K562 (cell line): Measurements from ENCODE around the gene HOXB8. TPM values are rescaled to one million over a fixed set of nuclear protein-coding genes. Genes with fewer than 3 reads are reported as not detected.

ENCODE experiments used
- ATAC-seq: fragments of 200-7000 bp; cut with Tn5 transposase; 3 replicates; pipeline ENCODE4 v1.9.1; 2020; ENCODE audit warnings: moderate library complexity
- BruUV-seq: library from RNA; stranded (reverse); fragments of 400-500 nt; replicated peaks from 2 replicates; lab custom pipeline; 2021; lab: Mats Ljungman, UMichigan
- CTCF ChIA-PET: fragments of 300-600 bp; formaldehyde crosslinking; extraction: SDS; loops from one replicate; lab custom pipeline; 2021; ENCODE audit warnings: low intra/inter-chr PET ratio; lab: Yijun Ruan, JAX
- POLR2A ChIA-PET: fragments of 300-600, 350-650 bp; sonication (Branson Sonifier 250); formaldehyde crosslinking; extraction: SDS; loops from one replicate; lab custom pipeline; 2021; ENCODE audit warnings: antibody characterized with exemption, inconsistent platforms; lab: Yijun Ruan, JAX
- DNase-seq, 4 experiments: peaks; one replicate each; pipeline versions ENCODE4 v3.0.0 to v3.0.0-alpha.2; 2011 to 2018; ENCODE audit warnings: low spot score in 3 of 4, mixed read lengths in 3 of 4; ENCODE audit errors: extremely low read depth in 1 of 4
- FAIRE-seq: peaks from 2 replicates; lab custom pipeline; 2011; peaks lifted over from hg19 to GRCh38; lab: Jason Lieb, UNC
- H2AFZ ChIP-seq: 2 replicates; pipeline ENCODE4 v1.6.0; 2011; ENCODE audit warnings: low read depth, low read length, control low read depth, inconsistent platforms
- H3K27ac ChIP-seq: fragments of 200-600 bp; 3 replicates; pipeline ENCODE4 v1.8.0; 2011; ENCODE audit warnings: low read depth, mild to moderate bottlenecking, control low read depth, inconsistent platforms, low read length, moderate library complexity, mixed read lengths; ENCODE audit errors: extremely low read depth
- H3K27me3 ChIP-seq, 2 experiments: fragments of 300-600 bp in 1 of 2; 2 replicates in 1 of 2; 3 replicates in 1 of 2; pipeline versions ENCODE4 v1.6.0 to v1.8.0; 2011; ENCODE audit warnings: inconsistent platforms in 2 of 2, low read length in 2 of 2, mild to moderate bottlenecking in 1 of 2, mixed read lengths in 1 of 2, moderate library complexity in 1 of 2; ENCODE audit not compliant: control insufficient read depth in 2 of 2, insufficient read depth in 2 of 2
- H3K36me3 ChIP-seq: fragments of 300-600 bp; 3 replicates; pipeline ENCODE4 v1.8.0; 2011; ENCODE audit warnings: mild to moderate bottlenecking, low read length, inconsistent platforms; ENCODE audit not compliant: control insufficient read depth, insufficient read depth
- H3K4me1 ChIP-seq, 2 experiments: fragments of 200-600 bp in 1 of 2; replicated peaks in 1 of 2; 2 replicates in 1 of 2; 3 replicates in 1 of 2; pipeline versions ENCODE4 v1.5.1 to v1.8.0; 2011; ENCODE audit warnings: inconsistent platforms in 2 of 2, low read length in 2 of 2, mild to moderate bottlenecking in 1 of 2, mixed read lengths in 1 of 2, moderate library complexity in 1 of 2; ENCODE audit not compliant: control insufficient read depth in 2 of 2, insufficient read depth in 2 of 2
- H3K4me2 ChIP-seq: 2 replicates; pipeline ENCODE4 v1.6.1; 2011; ENCODE audit warnings: low read length, control low read depth, inconsistent platforms, mixed read lengths; ENCODE audit not compliant: insufficient read depth
- H3K4me3 ChIP-seq: fragments of 200-600 bp; sonication (generic), shearing (Covaris generic); 2 replicates; pipeline ENCODE4 v1.5.1; 2016; ENCODE audit warnings: control low read depth, inconsistent platforms
- H3K79me2 ChIP-seq: fragments of 200-600 bp; 3 replicates; pipeline ENCODE4 v1.8.0; 2011; ENCODE audit warnings: low read length, inconsistent platforms; ENCODE audit not compliant: control insufficient read depth, insufficient read depth
- H3K9ac ChIP-seq, 2 experiments: 2 replicates each; pipeline versions ENCODE4 v1.6.0 to v1.6.1; 2011; ENCODE audit warnings: low read depth in 2 of 2, low read length in 2 of 2, control low read depth in 1 of 2, inconsistent platforms in 1 of 2, mild to moderate bottlenecking in 1 of 2, mixed read lengths in 1 of 2; ENCODE audit not compliant: insufficient read depth in 1 of 2
- H3K9me1 ChIP-seq: one replicate; pipeline ENCODE4 v1.6.0; 2011; ENCODE audit warnings: inconsistent platforms, mild to moderate bottlenecking, low read length, moderate library complexity; ENCODE audit not compliant: control insufficient read depth, insufficient read depth
- H3K9me3 ChIP-seq: replicated peaks from 2 replicates; pipeline ENCODE4 v1.5.1; 2011; ENCODE audit warnings: low read depth, low read length, inconsistent platforms; ENCODE audit not compliant: control insufficient read depth, insufficient read depth
- H4K20me1 ChIP-seq: replicated peaks from 2 replicates; pipeline ENCODE4 v1.6.1; 2011; ENCODE audit warnings: low read length, inconsistent platforms, mixed read lengths; ENCODE audit not compliant: control insufficient read depth, insufficient read depth
- CXXC5 ChIP-seq: fragments of 250-450 bp; sonication (Bioruptor Pico); IDR thresholded peaks from 2 replicates; pipeline ENCODE4 v1.8.0; 2022; ENCODE audit warnings: inconsistent platforms, mild to moderate bottlenecking, moderate library complexity
- L3MBTL2 ChIP-seq: fragments of 450-650 bp; IDR thresholded peaks from 2 replicates; pipeline ENCODE4 v1.6.1; 2016; ENCODE audit warnings: mild to moderate bottlenecking, moderate library complexity
- MAZ ChIP-seq, 2 experiments: fragments of 450-650 bp in 1 of 2; sonication (generic) in 1 of 2; formaldehyde crosslinking; IDR thresholded peaks in 1 of 2; conservative IDR thresholded peaks in 1 of 2; 2 replicates each; pipeline versions ENCODE4 v1.4.0 to v1.5.0; 2020; ENCODE audit warnings: mild to moderate bottlenecking in 1 of 2, missing genetic modification reagents in 1 of 2
- MYC ChIP-seq, 2 experiments: fragments of 250-450 bp in 1 of 2; sonication (Bioruptor Pico) in 1 of 2; IDR thresholded peaks; 2 replicates each; pipeline versions ENCODE4 v1.5.1 to v1.6.1; 2012 to 2021; ENCODE audit warnings: low read depth in 2 of 2, borderline replicate concordance in 1 of 2, improper control_type of control experiment in 1 of 2, low read length in 1 of 2, mild to moderate bottlenecking in 1 of 2, moderate library complexity in 1 of 2
- NR2C2 ChIP-seq, 2 experiments: fragments of 200-800 bp in 1 of 2; sonication (Bioruptor generic) in 1 of 2; sonication (generic) in 1 of 2; formaldehyde crosslinking in 1 of 2; IDR thresholded peaks; 2 replicates each; pipeline versions ENCODE4 v1.6.1 to v1.8.0; 2016 to 2022; ENCODE audit warnings: mild to moderate bottlenecking in 1 of 2, missing compliant biosample characterization in 1 of 2, missing genetic modification characterization in 1 of 2, missing genetic modification reagents in 1 of 2
- ZNF175 ChIP-seq: fragments of 200-800 bp; sonication (Bioruptor generic); IDR thresholded peaks from 2 replicates; pipeline ENCODE4 v1.6.1; 2016; ENCODE audit warnings: low read depth, mild to moderate bottlenecking, missing genetic modification characterization, missing compliant biosample characterization
- ZNF311 ChIP-seq: fragments of 250-450 bp; sonication (Bioruptor Pico); IDR thresholded peaks from 2 replicates; pipeline ENCODE4 v1.4.0; 2020; ENCODE audit warnings: mild to moderate bottlenecking, moderate library complexity
- ZNF586 ChIP-seq: fragments of 450-650 bp; formaldehyde crosslinking; conservative IDR thresholded peaks from 2 replicates; pipeline ENCODE4 v1.4.0; 2020; ENCODE audit warnings: mild to moderate bottlenecking, moderate library complexity
- ZZZ3 ChIP-seq: fragments of 450-650 bp; IDR thresholded peaks from 2 replicates; pipeline ENCODE4 v1.6.1; 2016; ENCODE audit warnings: antibody characterized with exemption, mild to moderate bottlenecking, moderate library complexity
- WGBS: fragments of 100-300 bp; shearing (Covaris generic); methylation state at CpG from one replicate; pipeline ENCODE4 v1.1.6; 2016; ENCODE audit warnings: low coverage, mixed read lengths; ENCODE audit not compliant: insufficient coverage; ENCODE audit errors: missing lambda C conversion rate; 5-methylcytosine and 5-hydroxymethylcytosine counted together
- in situ Hi-C: fragments of 300-500 bp; cut with MboI; formaldehyde crosslinking; loops from 4 replicates; pipeline ENCODE4 v1.15.0; 2018; ENCODE audit warnings: inconsistent platforms, mixed read lengths
- intact Hi-C: fragments of 100-400 bp; cut with micrococcal nuclease; formaldehyde crosslinking; loops from 2 replicates; pipeline ENCODE4 v1.14.2; 2022
- polyA plus RNA-seq, 8 experiments: library from polyadenylated mRNA; depleted of rRNA in 4 of 8; stranded (reverse) in 5 of 8; unstranded in 3 of 8; fragments of >200 nt; fragmentation: Nextera tagmentation in 2 of 8; fragmentation: Illumina TruSeq in 1 of 8; extraction: Ambion mirVana in 2 of 8; extraction: Trizol in 1 of 8; gene quantifications; 2 replicates each; pipeline versions ENCODE4 v1.2.1 to v1.2.3, GENCODE V29; 2011 to 2014; ENCODE audit warnings: inconsistent platforms in 1 of 8, missing spikeins in 1 of 8
- total RNA-seq, 7 experiments: library from RNA; depleted of rRNA in 6 of 7; stranded (reverse); fragments of >200 nt in 6 of 7; fragmentation: Illumina TruSeq in 2 of 7; extraction: Trizol in 2 of 7; gene quantifications; 2 replicates each; pipeline versions ENCODE4 v1.2.1 to v1.2.3, GENCODE V29; 2011 to 2021; ENCODE audit warnings: low replicate concordance in 1 of 7
- TF ChIP-seq, protein P1 (sequence below): fragments of 450-650 bp; IDR thresholded peaks from 2 replicates; pipeline ENCODE4 v1.6.1; 2016
- TF ChIP-seq, protein P2 (sequence below): sonication (generic); formaldehyde crosslinking; IDR thresholded peaks from 2 replicates; pipeline ENCODE4 v1.9.0; 2022; ENCODE audit warnings: mild to moderate bottlenecking, missing genetic modification reagents

Gene HOXB8
- total and polyA plus RNA-seq, 9 of the 15 experiments (the other 6 are each of a cell fraction or from before 2014, with no cell fraction given): 0.52 to 23.8 (median 3.6) TPM

DNA sequence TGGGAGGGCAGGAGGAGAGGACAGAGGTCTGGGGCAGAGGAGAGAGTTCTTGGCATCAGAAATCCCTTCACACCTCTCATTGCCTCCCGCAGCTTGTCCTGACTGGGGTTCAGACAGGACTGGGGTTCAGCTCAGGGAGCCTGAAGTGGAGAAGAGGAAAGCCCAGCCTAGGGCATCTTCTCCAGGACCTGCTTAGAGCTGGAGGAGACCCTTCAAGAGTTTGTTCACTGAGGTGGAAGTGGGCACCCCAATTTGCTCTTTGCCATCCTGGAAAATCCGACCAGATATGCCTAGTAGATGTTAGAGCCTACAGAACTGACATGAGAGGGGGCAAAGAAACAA is 27.0 kb downstream of the HOXB8 start:
- 48% methylated on average over 2 of the region's 2 CpGs for WGBS
- Histone ChIP-seq H2AFZ (no peak overlapping the region), H3K79me2 (peaks cover 16% of the 10 kb centered on the region), H3K36me3 (no peaks in the 10 kb centered on the region), H3K4me1 (peaks cover 21 to 25% of the 10 kb centered on the region in 2 experiments), H3K27me3 (no peaks in the 10 kb centered on the region), H4K20me1 (no peaks in the 10 kb centered on the region), H3K27ac (no peak overlapping the region), H3K9me1 (no peaks in the 10 kb centered on the region), H3K9me3 (no peaks in the 10 kb centered on the region), H3K4me3 (no peak overlapping the region), H3K9ac (no peak overlapping the region), H3K4me2 (no peak overlapping the region)
- ATAC-seq (no peak), FAIRE-seq (no peak), DNase-seq (no peak)
- intact Hi-C loops (no loop called here), in situ Hi-C loops (no loop called here)
- POLR2A ChIA-PET: interaction anchor here (0.5 to 2.0 kb wide), 10 partner anchors 8 to 236 kb away, joined by 3 to 6 read pairs (median 3); partner anchors contain the start of gene HOXB6
- TF ChIP-seq ZNF586 (CRISPR knock-in tag): no peak
- TF ChIP-seq MYC (IDR thresholded peaks at IDR 0.05; ENCODE audit: low read depth, low read length): no peak
- TF ChIP-seq MYC (CRISPR knock-in tag; IDR thresholded peaks at IDR 0.05; ENCODE audit: borderline replicate concordance, low read depth): 0 out of 2 replicates have a peak, but pooled peaks have one; percentile 17
- BruUV-seq: no TSS peak
- CTCF ChIA-PET: no interaction called here

DNA sequence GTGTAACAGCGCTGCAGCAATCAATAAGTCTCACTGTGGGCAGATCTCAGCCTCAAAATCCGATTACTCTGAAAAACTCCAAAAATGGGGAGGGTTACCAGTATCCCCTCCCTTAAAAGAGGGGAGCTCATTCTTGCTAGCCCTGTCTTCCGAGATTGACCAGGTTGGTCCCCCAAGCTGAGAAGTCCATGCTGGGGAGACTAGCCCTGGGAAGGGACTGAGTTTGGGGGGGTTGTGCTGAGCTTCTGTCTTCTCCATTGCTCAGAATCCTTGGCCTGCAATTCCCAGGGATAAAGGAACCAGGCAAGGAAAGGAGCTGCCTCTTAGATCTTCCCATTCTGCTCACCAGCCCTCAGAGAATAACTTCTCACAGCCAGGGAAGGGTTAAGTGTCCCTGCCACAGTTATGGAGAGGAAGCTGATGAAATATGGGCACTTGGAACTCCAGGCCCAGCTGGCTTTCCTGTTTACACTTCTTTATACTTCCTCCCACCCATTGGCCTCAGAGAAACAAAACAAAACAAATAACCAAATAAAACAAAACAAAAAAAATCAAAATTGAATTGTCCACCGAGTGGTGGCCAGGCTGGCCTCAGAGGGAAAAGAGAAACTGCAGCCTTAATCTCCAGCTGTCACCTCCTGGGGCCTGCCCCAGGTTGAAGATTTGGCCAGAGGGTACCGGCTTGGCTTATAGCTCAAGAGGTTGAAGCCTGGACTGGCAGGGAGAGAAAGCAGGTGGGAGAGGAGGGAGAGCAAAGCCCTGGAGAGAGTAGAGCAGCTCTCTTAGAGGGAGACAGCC is 27.6 kb downstream of the HOXB8 start:
- Histone ChIP-seq H3K79me2 (peaks cover 22% of the 10 kb centered on the region), H3K36me3 (no peaks in the 10 kb centered on the region), H3K9ac (no peak overlapping the region), H3K27ac (no peak overlapping the region), H2AFZ (no peak overlapping the region), H3K9me1 (no peaks in the 10 kb centered on the region), H3K27me3 (no peaks in the 10 kb centered on the region), H3K4me2 (no peak overlapping the region), H4K20me1 (no peaks in the 10 kb centered on the region), H3K4me3 (no peak overlapping the region), H3K9me3 (no peaks in the 10 kb centered on the region), H3K4me1 (peaks cover 27 to 29% of the 10 kb centered on the region in 2 experiments)
- ATAC-seq (no peak), FAIRE-seq (no peak), DNase-seq (no peak)
- in situ Hi-C loops (no loop called here), intact Hi-C loops (no loop called here)
- BruUV-seq: no TSS peak
- ChIA-PET CTCF (no interaction called here), POLR2A (interaction anchor here (0.5 to 2.0 kb wide), 9 partner anchors 14 to 422 kb away, joined by 3 to 6 read pairs (median 3); partner anchors contain the start of gene HOXB6)
- WGBS: 50% methylated on average over 5 of the region's 5 CpGs
- peak; percentile 16; the same call in 1 of the 2 replicates for TF ChIP-seq CXXC5
- TF ChIP-seq NR2C2 (CRISPR knock-in tag; IDR thresholded peaks at IDR 0.05): no peak
- peak; percentile 25; the same call in 1 of the 2 replicates for TF ChIP-seq NR2C2 (tag; IDR thresholded peaks at IDR 0.05)
- TF ChIP-seq, protein P1, sequence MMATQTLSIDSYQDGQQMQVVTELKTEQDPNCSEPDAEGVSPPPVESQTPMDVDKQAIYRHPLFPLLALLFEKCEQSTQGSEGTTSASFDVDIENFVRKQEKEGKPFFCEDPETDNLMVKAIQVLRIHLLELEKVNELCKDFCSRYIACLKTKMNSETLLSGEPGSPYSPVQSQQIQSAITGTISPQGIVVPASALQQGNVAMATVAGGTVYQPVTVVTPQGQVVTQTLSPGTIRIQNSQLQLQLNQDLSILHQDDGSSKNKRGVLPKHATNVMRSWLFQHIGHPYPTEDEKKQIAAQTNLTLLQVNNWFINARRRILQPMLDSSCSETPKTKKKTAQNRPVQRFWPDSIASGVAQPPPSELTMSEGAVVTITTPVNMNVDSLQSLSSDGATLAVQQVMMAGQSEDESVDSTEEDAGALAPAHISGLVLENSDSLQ: peak; percentile 22; the same call in 1 of the 2 replicates
- TF ChIP-seq, protein P2, sequence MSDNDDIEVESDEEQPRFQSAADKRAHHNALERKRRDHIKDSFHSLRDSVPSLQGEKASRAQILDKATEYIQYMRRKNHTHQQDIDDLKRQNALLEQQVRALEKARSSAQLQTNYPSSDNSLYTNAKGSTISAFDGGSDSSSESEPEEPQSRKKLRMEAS: no peak
- peak; percentile 50; the same call in 1 of the 2 replicates for TF ChIP-seq ZNF311 (CRISPR knock-in tag)
- TF ChIP-seq ZZZ3: no peak
- TF ChIP-seq MAZ (CRISPR knock-in tag; conservative IDR thresholded peaks at IDR 0.05 in 1 of 2, IDR thresholded peaks at IDR 0.05 in 1 of 2): 0 out of 4 replicates have a peak, but pooled peaks of 1 of the 2 experiments have one; percentile 28
- 0 out of 2 replicates have a peak, but pooled peaks have one; percentile 20 for TF ChIP-seq L3MBTL2
- TF ChIP-seq ZNF175 (CRISPR knock-in tag): peak; percentile 66
